HG02885 (cell line): Measurements from ENCODE around the gene MCAT.
A peak's percentile ranks its signal among the peaks of the same experiment; 100 is the strongest.

Experiments
- ATAC-seq: cut with Tn5 transposase; IDR thresholded peaks from one replicate; pipeline ENCODE4 v1.9.1; 2021; ENCODE audit warnings: mild to moderate bottlenecking; ENCODE audit not compliant: unreplicated experiment, poor library complexity

The MCAT gene

GRCh38 chr22:43100225-43100624 lies 43.0 kb downstream of the MCAT start:
- ATAC-seq: no peak

GRCh38 chr22:43099095-43099494 lies 44.1 kb downstream of the MCAT start:
- no peak for ATAC-seq

- no peak for ATAC-seq
These were observed 44.8 kb downstream of the MCAT start for GRCh38 chr22:43098356-43098755.

GRCh38 chr22:43096420-43096819 lies 46.8 kb downstream of the MCAT start:
- no peak for ATAC-seq

- ATAC-seq: no peak
These were observed 48.6 kb downstream of the MCAT start for GRCh38 chr22:43094551-43094950.

- no peak for ATAC-seq
These were observed 49.1 kb downstream of the MCAT start for GRCh38 chr22:43094085-43094484.

GRCh38 chr22:43092085-43092484 lies 51.1 kb downstream of the MCAT start:
- ATAC-seq: no peak

GRCh38 chr22:43090130-43090789 lies 52.9 kb downstream of the MCAT start:
- ATAC-seq: no peak

GRCh38 chr22:43088984-43089717 lies 54.0 kb downstream of the MCAT start, which contains the start of gene TTLL1:
Gene TTLL1, minus strand, starts transcription at chr22:43089391. Its CDS starts 13,805 bp downstream, at chr22:43075586.
- ATAC-seq: peak; percentile 88

- ATAC-seq: no peak
These were observed 54.6 kb downstream of the MCAT start for GRCh38 chr22:43088627-43088983.

- ATAC-seq: no peak
These were observed 57.3 kb downstream of the MCAT start for GRCh38 chr22:43085658-43086606.
